Cerebellar cortex (tissue), 1 donor: ENCODE results near the gene NTNG2.
"Not testable (repeated sequence)": the region's sequence is repeated elsewhere in the genome, so short reads cannot be mapped to it uniquely, and the experiment has no call there.

Experiments
- DNase-seq: peaks from one replicate; pipeline ENCODE4 v3.0.0-alpha.2; 2015; ENCODE audit warnings: low spot score

NTNG2 gene

GRCh38 chr9:132161743-132162184 lies at the start of gene NTNG2:
Gene NTNG2 (plus strand): TSS chr9:132162058. CDS start chr9:132166832, 4,774 bp downstream.
- DNase-seq: no peak

GRCh38 chr9:132114102-132114707 lies 47.7 kb upstream of the NTNG2 start:
- no peak for DNase-seq

- no peak for DNase-seq
Observed at GRCh38 chr9:132116583-132116982, 45.3 kb upstream of the NTNG2 start.

- no peak for DNase-seq
Observed at GRCh38 chr9:132117694-132118093, 44.2 kb upstream of the NTNG2 start.

- DNase-seq: no peak
Observed at GRCh38 chr9:132121021-132121420, 40.8 kb upstream of the NTNG2 start.

GRCh38 chr9:132124800-132125199 lies 37.1 kb upstream of the NTNG2 start:
- DNase-seq: no peak

GRCh38 chr9:132125361-132125760 lies 36.5 kb upstream of the NTNG2 start:
- DNase-seq: no peak

- DNase-seq: peak; percentile 41
Observed at GRCh38 chr9:132125944-132126679, 35.7 kb upstream of the NTNG2 start.

- peak; percentile 38 for DNase-seq
Observed at GRCh38 chr9:132126680-132127236, 35.1 kb upstream of the NTNG2 start.

- DNase-seq: no peak
Observed at GRCh38 chr9:132127888-132128534, 33.8 kb upstream of the NTNG2 start.

- DNase-seq: no peak
Observed at GRCh38 chr9:132129535-132129934, 32.3 kb upstream of the NTNG2 start.

- not testable (repeated sequence) for DNase-seq
Observed at GRCh38 chr9:132134085-132134484, 27.8 kb upstream of the NTNG2 start.

GRCh38 chr9:132135456-132135855 lies 26.4 kb upstream of the NTNG2 start:
- DNase-seq: no peak

GRCh38 chr9:132136151-132136780 lies 25.6 kb upstream of the NTNG2 start:
- DNase-seq: no peak

- DNase-seq: peak; percentile 42
Observed at GRCh38 chr9:132141344-132141947, 20.4 kb upstream of the NTNG2 start.

- DNase-seq: no peak
Observed at GRCh38 chr9:132141948-132142594, 19.8 kb upstream of the NTNG2 start.

GRCh38 chr9:132142924-132143323 lies 18.9 kb upstream of the NTNG2 start:
- DNase-seq: peak; percentile 32

GRCh38 chr9:132143359-132143758 lies 18.5 kb upstream of the NTNG2 start:
- peak; percentile 82 for DNase-seq

- DNase-seq: no peak
Observed at GRCh38 chr9:132144708-132145365, 17.0 kb upstream of the NTNG2 start.

GRCh38 chr9:132146039-132146438 lies 15.8 kb upstream of the NTNG2 start:
- no peak for DNase-seq

GRCh38 chr9:132146575-132146974 lies 15.3 kb upstream of the NTNG2 start:
- DNase-seq: no peak
